Measurements from ENCODE around the gene CFAP221.

- TF ChIP-seq POLR2AphosphoS5 (IDR thresholded peaks at IDR 0.05; ENCODE audit: low read depth, low read length) (no peak), PAX5 (IDR thresholded peaks at IDR 0.05; ENCODE audit: insufficient read depth, low read length, severe bottlenecking) (no peak), POLR2A (IDR thresholded peaks at IDR 0.05; ENCODE audit: low read depth, low read length) (no peak), TAF1 (IDR thresholded peaks at IDR 0.05; ENCODE audit: low read depth, low read length) (no peak), POU2F2 (IDR thresholded peaks at IDR 0.05; ENCODE audit: low read depth, low read length) (no peak), SPI1 (IDR thresholded peaks at IDR 0.05; ENCODE audit: low read depth, low read length) (no peak)
Observed at GRCh38 chr2:119671752-119672151, 127.5 kb downstream of the CFAP221 start.
